ENCODE measurements around the gene CDKAL1. TPM values are rescaled to one million over a fixed set of nuclear protein-coding genes. Genes with fewer than 3 reads are reported as not detected.

CDKAL1 gene
- total and polyA plus RNA-seq, 2 donors (not counting 3 experiments of a cell fraction or from before 2014, with no cell fraction given), result 6.1 to 20.5 TPM

- Histone ChIP-seq H3K9me1 (replicated peaks; ENCODE audit: control insufficient read depth, extremely low read depth, insufficient read depth, low read length) (no peaks in the 10 kb centered on the region), H4K20me1 (replicated peaks; ENCODE audit: control insufficient read depth, extremely low read depth, insufficient read depth, low read length) (no peaks in the 10 kb centered on the region), H3K4me2 (ENCODE audit: insufficient read depth, low read length) (no peak overlapping the region), H3K9me3 (replicated peaks; ENCODE audit: control insufficient read depth, insufficient read depth, low read length) (no peaks in the 10 kb centered on the region), H2AFZ (ENCODE audit: low read depth, low read length) (no peak overlapping the region), H3K27ac (ENCODE audit: insufficient read depth, low read depth, low read length) (no peak overlapping the region), H3K36me3 (ENCODE audit: control insufficient read depth in 2 of 2, extremely low read depth in 1 of 2, insufficient read depth in 2 of 2, low read length in 2 of 2) (no peaks in the 10 kb centered on the region), H3K9ac (replicated peaks; ENCODE audit: extremely low read depth, insufficient read depth, low read length) (no peak overlapping the region), H3K4me1 (ENCODE audit: control insufficient read depth, extremely low read depth, insufficient read depth, low read length) (no peaks in the 10 kb centered on the region), H3K4me3 (replicated peaks in 1 of 3; ENCODE audit: insufficient read depth in 1 of 3, low read depth in 1 of 3, low read length in 3 of 3) (no peak overlapping the region), H3K79me2 (ENCODE audit: control insufficient read depth, insufficient read depth, low read length) (no peaks in the 10 kb centered on the region), H3K27me3 (ENCODE audit: control insufficient read depth in 2 of 2, insufficient read depth in 2 of 2, low read length in 2 of 2) (no peaks in the 10 kb centered on the region)
- intact Hi-C loops (cut with micrococcal nuclease), result no loop called here
- FAIRE-seq, result no peak
- no peak for TF ChIP-seq FOS (IDR thresholded peaks at IDR 0.05; ENCODE audit: borderline replicate concordance, insufficient read depth, low read length)
- TF ChIP-seq GATA2 (IDR thresholded peaks at IDR 0.05; ENCODE audit: insufficient read depth, insufficient read length, low read depth, low read length), result no peak
- no peak for TF ChIP-seq JUN (IDR thresholded peaks at IDR 0.05; ENCODE audit: borderline replicate concordance, insufficient read depth, insufficient read length, low read depth)
- no peak for TF ChIP-seq MYC (IDR thresholded peaks at IDR 0.05; ENCODE audit: low read depth, low read length)
- TF ChIP-seq POLR2AphosphoS5 (IDR thresholded peaks at IDR 0.05; ENCODE audit: insufficient read depth, low read depth, low read length), result no peak
- no peak for DNase-seq (ENCODE audit: low read depth, low spot score)
- no TSS peak for BruUV-seq (replicated peaks)
- ChIA-PET POLR2A (no interaction called here), CTCF (no interaction called here)
- dilution Hi-C loops (cut with MboI; ENCODE audit: extremely low pct_ligation_motif_present, low sequenced_read_pairs), result no loop called here
Measured at GRCh38 chr6:20939161-20939775, 405.0 kb downstream of the CDKAL1 start.

- dilution Hi-C loops (cut with MboI; ENCODE audit: extremely low pct_ligation_motif_present, low sequenced_read_pairs) (no loop called here), intact Hi-C loops (cut with micrococcal nuclease) (no loop called here)
- H3K4me1 ChIP-seq (ENCODE audit: control insufficient read depth, extremely low read depth, insufficient read depth, low read length), result no peaks in the 10 kb centered on the region
- no peaks in the 10 kb centered on the region for H3K79me2 ChIP-seq (ENCODE audit: control insufficient read depth, insufficient read depth, low read length)
- no peaks in the 10 kb centered on the region for H3K9me3 ChIP-seq (replicated peaks; ENCODE audit: control insufficient read depth, insufficient read depth, low read length)
- no peaks in the 10 kb centered on the region for H3K36me3 ChIP-seq (ENCODE audit: control insufficient read depth in 2 of 2, extremely low read depth in 1 of 2, insufficient read depth in 2 of 2, low read length in 2 of 2)
- TF ChIP-seq EZH2 (IDR thresholded peaks at IDR 0.05; ENCODE audit: borderline replicate concordance, low read depth, low read length, severe bottlenecking) (no peak), JUN (IDR thresholded peaks at IDR 0.05; ENCODE audit: borderline replicate concordance, insufficient read depth, insufficient read length, low read depth) (no peak)
- H3K27me3 ChIP-seq (ENCODE audit: control insufficient read depth in 2 of 2, insufficient read depth in 2 of 2, low read length in 2 of 2), result no peaks in the 10 kb centered on the region
- ChIA-PET POLR2A (no interaction called here), CTCF (no interaction called here)
- no peaks in the 10 kb centered on the region for H4K20me1 ChIP-seq (replicated peaks; ENCODE audit: control insufficient read depth, extremely low read depth, insufficient read depth, low read length)
- H3K9ac ChIP-seq (replicated peaks; ENCODE audit: extremely low read depth, insufficient read depth, low read length), result no peak overlapping the region
- H3K4me3 ChIP-seq (replicated peaks in 1 of 3; ENCODE audit: insufficient read depth in 1 of 3, low read depth in 1 of 3, low read length in 3 of 3), result no peak overlapping the region
- no peak for FAIRE-seq
- no peak overlapping the region for H2AFZ ChIP-seq (ENCODE audit: low read depth, low read length)
- H3K9me1 ChIP-seq (replicated peaks; ENCODE audit: control insufficient read depth, extremely low read depth, insufficient read depth, low read length), result no peaks in the 10 kb centered on the region
- DNase-seq (ENCODE audit: low read depth, low spot score), result no peak
- BruUV-seq (replicated peaks), result no TSS peak
- no peak overlapping the region for H3K27ac ChIP-seq (ENCODE audit: insufficient read depth, low read depth, low read length)
- H3K4me2 ChIP-seq (ENCODE audit: insufficient read depth, low read length), result no peak overlapping the region
Measured at GRCh38 chr6:20943040-20943627, 408.9 kb downstream of the CDKAL1 start.
